NCI-H128 (cell line): Measurements from ENCODE around the gene PPP1R1A.

Source experiments
- DNase-seq: peaks from one replicate; lab custom pipeline; 2025; ENCODE audit not compliant: unreplicated experiment; lab: John Stamatoyannopoulos, UW

PPP1R1A gene

DNA sequence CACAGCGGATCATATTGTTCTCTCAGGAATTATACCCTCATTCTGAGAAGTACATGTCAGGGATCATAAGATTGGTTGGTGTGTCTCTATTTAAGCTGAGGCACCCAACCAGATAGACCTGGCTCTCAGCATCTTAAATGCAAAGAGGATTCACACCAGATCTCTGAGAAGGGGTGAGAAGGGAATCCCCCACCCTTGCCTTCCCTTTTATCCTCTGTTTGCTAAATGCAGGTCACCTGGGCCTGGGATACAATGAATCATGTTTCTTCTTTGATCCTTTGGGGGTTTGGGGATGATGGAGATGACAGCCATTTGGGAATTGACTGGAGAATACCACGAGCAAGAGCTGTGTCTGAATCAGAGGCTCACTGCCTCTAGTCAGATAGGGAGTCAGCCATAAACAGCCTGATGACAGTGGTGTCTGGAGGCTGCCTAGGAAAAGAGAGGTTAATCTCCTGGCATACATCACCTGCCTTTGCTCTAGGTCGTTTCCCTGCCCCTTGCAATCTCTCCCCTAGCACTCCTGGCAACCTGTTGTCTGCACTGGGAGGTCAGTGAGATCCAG is 50.2 kb downstream of the PPP1R1A start:
- no peak for DNase-seq

GRCh38 chr12:54535474-54535873 is 53.0 kb downstream of the PPP1R1A start:
- DNase-seq = no peak

DNA sequence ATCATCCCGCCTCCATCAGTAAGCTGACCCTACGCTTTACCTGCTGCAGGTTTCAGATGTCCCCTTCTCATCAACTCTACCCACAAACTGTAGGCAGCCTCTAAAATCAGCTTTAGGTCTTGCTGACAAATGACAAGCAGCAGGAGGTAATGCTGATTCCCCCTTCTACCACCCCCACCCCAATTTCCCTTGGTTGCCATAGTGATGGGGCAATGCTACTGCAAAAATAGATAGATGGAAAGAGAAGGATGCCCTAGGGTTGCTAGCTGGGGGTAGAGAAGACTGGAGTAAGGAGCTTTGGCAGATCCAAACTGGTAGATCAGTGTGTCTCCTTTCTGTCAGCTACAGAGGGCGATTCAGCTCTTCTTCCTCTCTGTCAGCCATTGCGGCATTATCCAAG is 58.9 kb downstream of the PPP1R1A start:
- DNase-seq = no peak
